ENCODE data around the gene NLRP2B. TPM values are rescaled to one million over a fixed set of nuclear protein-coding genes. Genes with fewer than 3 reads are reported as not detected.

Gene NLRP2B
- total RNA-seq, 1 donor from 2014 or later = not detected

- Mint-ChIP-seq H3K27ac (ENCODE audit: unreplicated experiment) (no peak overlapping the region), H3K9me3 (ENCODE audit: unreplicated experiment) (no peaks in the 10 kb centered on the region), H3K4me1 (ENCODE audit: low read depth, unreplicated experiment) (peaks cover 2% of the 10 kb centered on the region), H3K36me3 (ENCODE audit: unreplicated experiment) (no peaks in the 10 kb centered on the region), H3K27me3 (ENCODE audit: unreplicated experiment) (no peaks in the 10 kb centered on the region), H3K4me3 (ENCODE audit: unreplicated experiment) (no peak overlapping the region)
- no peak for TF ChIP-seq CTCF (IDR thresholded peaks at IDR 0.05; ENCODE audit: partially characterized antibody, unreplicated experiment)
- no peak for DNase-seq
These were observed 27.4 kb downstream of the NLRP2B start for GRCh38 chrX:57652705-57653104.

- no peak for TF ChIP-seq CTCF (IDR thresholded peaks at IDR 0.05; ENCODE audit: partially characterized antibody, unreplicated experiment)
- Mint-ChIP-seq H3K4me3 (ENCODE audit: unreplicated experiment) (no peak overlapping the region), H3K4me1 (ENCODE audit: low read depth, unreplicated experiment) (peaks cover 2% of the 10 kb centered on the region), H3K27me3 (ENCODE audit: unreplicated experiment) (no peaks in the 10 kb centered on the region), H3K27ac (ENCODE audit: unreplicated experiment) (no peak overlapping the region), H3K36me3 (ENCODE audit: unreplicated experiment) (no peaks in the 10 kb centered on the region), H3K9me3 (ENCODE audit: unreplicated experiment) (no peaks in the 10 kb centered on the region)
- DNase-seq = no peak
These were observed 28.7 kb downstream of the NLRP2B start for GRCh38 chrX:57651169-57651919.

GRCh38 chrX:57647020-57647419, 33.0 kb downstream of the NLRP2B start:
- no peak for DNase-seq
- H3K4me3 Mint-ChIP-seq (ENCODE audit: unreplicated experiment) = no peak overlapping the region

GRCh38 chrX:57643698-57644097, 36.4 kb downstream of the NLRP2B start:
- H3K36me3 Mint-ChIP-seq (ENCODE audit: unreplicated experiment) = no peaks in the 10 kb centered on the region
- no peak for TF ChIP-seq CTCF (IDR thresholded peaks at IDR 0.05; ENCODE audit: partially characterized antibody, unreplicated experiment)
- DNase-seq = no peak
- no peaks in the 10 kb centered on the region for H3K27me3 Mint-ChIP-seq (ENCODE audit: unreplicated experiment)
- no peak overlapping the region for H3K27ac Mint-ChIP-seq (ENCODE audit: unreplicated experiment)
- H3K4me3 Mint-ChIP-seq (ENCODE audit: unreplicated experiment) = no peak overlapping the region
- H3K9me3 Mint-ChIP-seq (ENCODE audit: unreplicated experiment) = no peaks in the 10 kb centered on the region
- H3K4me1 Mint-ChIP-seq (ENCODE audit: low read depth, unreplicated experiment) = no peaks in the 10 kb centered on the region

More at GRCh38 chrX:57647020-57647419, 33.0 kb downstream of the NLRP2B start:
- Mint-ChIP-seq H3K4me1 (ENCODE audit: low read depth, unreplicated experiment) (peaks cover 2% of the 10 kb centered on the region), H3K27ac (ENCODE audit: unreplicated experiment) (no peak overlapping the region), H3K27me3 (ENCODE audit: unreplicated experiment) (no peaks in the 10 kb centered on the region), H3K36me3 (ENCODE audit: unreplicated experiment) (no peaks in the 10 kb centered on the region), H3K9me3 (ENCODE audit: unreplicated experiment) (no peaks in the 10 kb centered on the region)
- no peak for TF ChIP-seq CTCF (IDR thresholded peaks at IDR 0.05; ENCODE audit: partially characterized antibody, unreplicated experiment)

- no peaks in the 10 kb centered on the region for H3K27me3 Mint-ChIP-seq (ENCODE audit: unreplicated experiment)
- peaks cover 2% of the 10 kb centered on the region for H3K9me3 Mint-ChIP-seq (ENCODE audit: unreplicated experiment)
- H3K36me3 Mint-ChIP-seq (ENCODE audit: unreplicated experiment) = no peaks in the 10 kb centered on the region
- H3K4me3 Mint-ChIP-seq (ENCODE audit: unreplicated experiment) = no peak overlapping the region
- TF ChIP-seq CTCF (IDR thresholded peaks at IDR 0.05; ENCODE audit: partially characterized antibody, unreplicated experiment) = no peak
- H3K4me1 Mint-ChIP-seq (ENCODE audit: low read depth, unreplicated experiment) = no peaks in the 10 kb centered on the region
- no peak for DNase-seq
- H3K27ac Mint-ChIP-seq (ENCODE audit: unreplicated experiment) = no peak overlapping the region
These were observed 38.7 kb downstream of the NLRP2B start for GRCh38 chrX:57641338-57641737.
